Loucy (cell line): Measurements from ENCODE around the gene OPN1MW3.
"Not testable (repeated sequence)": the region's sequence is repeated elsewhere in the genome, so short reads cannot be mapped to it uniquely, and the experiment has no call there.

ENCODE experiments used
- H2AFZ ChIP-seq: fragments of 200-600 bp; sonication (generic); 2 replicates; pipeline ENCODE4 v1.6.0; 2016; ENCODE audit warnings: antibody characterized with exemption, mild to moderate bottlenecking, low read length, moderate library complexity
- H3F3A ChIP-seq: fragments of 200-600 bp; 2 replicates; pipeline ENCODE4 v1.6.0; 2016; ENCODE audit warnings: antibody characterized with exemption, low read depth, mild to moderate bottlenecking
- H3K27me3 ChIP-seq: fragments of 200-600 bp; sonication (generic); 2 replicates; pipeline ENCODE4 v1.6.1; 2014; ENCODE audit warnings: low read length, mild to moderate bottlenecking; ENCODE audit not compliant: insufficient read depth, poor library complexity, severe bottlenecking
- H3K36me3 ChIP-seq: fragments of 200-600 bp; sonication (generic); 2 replicates; pipeline ENCODE4 v1.6.1; 2016; ENCODE audit warnings: low read length; ENCODE audit not compliant: insufficient read depth
- H3K4me1 ChIP-seq: fragments of 200-600 bp; sonication (generic); 2 replicates; pipeline ENCODE4 v1.5.1; 2014; ENCODE audit warnings: low read length, mild to moderate bottlenecking; ENCODE audit not compliant: insufficient read depth, poor library complexity, severe bottlenecking
- H3K4me2 ChIP-seq: fragments of 200-600 bp; sonication (generic); 2 replicates; pipeline ENCODE4 v1.6.0; 2014; ENCODE audit warnings: antibody characterized with exemption, low read length, low read depth, mild to moderate bottlenecking; ENCODE audit not compliant: poor library complexity, severe bottlenecking
- H3K4me3 ChIP-seq: fragments of 200-600 bp; sonication (generic); 2 replicates; pipeline ENCODE4 v1.5.1; 2014; ENCODE audit warnings: low read length, mild to moderate bottlenecking, mixed read lengths; ENCODE audit not compliant: poor library complexity, severe bottlenecking
- H3K79me2 ChIP-seq: fragments of 200-600 bp; sonication (generic); 2 replicates; pipeline ENCODE4 v1.6.1; 2014; ENCODE audit warnings: low read length; ENCODE audit not compliant: insufficient read depth
- H3K9ac ChIP-seq: fragments of 200-600 bp; sonication (generic); 2 replicates; pipeline ENCODE4 v1.6.0; 2014; ENCODE audit warnings: mild to moderate bottlenecking, low read depth, low read length, moderate library complexity; ENCODE audit not compliant: poor library complexity, severe bottlenecking
- H3K9me2 ChIP-seq: fragments of 200-600 bp; sonication (generic); replicated peaks from 2 replicates; pipeline ENCODE4 v1.6.1; 2016; ENCODE audit warnings: low read depth, low read length, mixed read lengths
- H3K9me3 ChIP-seq: fragments of 200-600 bp; sonication (generic); 2 replicates; pipeline ENCODE4 v1.6.1; 2014; ENCODE audit warnings: mild to moderate bottlenecking, antibody characterized with exemption, low read length, low read depth; ENCODE audit not compliant: insufficient read depth
- H4K20me1 ChIP-seq: fragments of 200-600 bp; sonication (generic); 2 replicates; pipeline ENCODE4 v1.6.0; 2014; ENCODE audit warnings: antibody characterized with exemption, low read length, mild to moderate bottlenecking; ENCODE audit not compliant: insufficient read depth, poor library complexity, severe bottlenecking
- EZH2phosphoT487 ChIP-seq: fragments of 200-600 bp; IDR thresholded peaks from 2 replicates; pipeline ENCODE4 v1.6.1; 2018; ENCODE audit warnings: antibody characterized with exemption, mild to moderate bottlenecking, moderate library complexity, borderline replicate concordance
- TF ChIP-seq, protein P1 (sequence below): fragments of 200-600 bp; sonication (generic); conservative IDR thresholded peaks from 2 replicates; pipeline ENCODE4 v1.5.1; 2014; ENCODE audit warnings: mild to moderate bottlenecking, antibody characterized with exemption, low read length

The OPN1MW3 gene

DNA sequence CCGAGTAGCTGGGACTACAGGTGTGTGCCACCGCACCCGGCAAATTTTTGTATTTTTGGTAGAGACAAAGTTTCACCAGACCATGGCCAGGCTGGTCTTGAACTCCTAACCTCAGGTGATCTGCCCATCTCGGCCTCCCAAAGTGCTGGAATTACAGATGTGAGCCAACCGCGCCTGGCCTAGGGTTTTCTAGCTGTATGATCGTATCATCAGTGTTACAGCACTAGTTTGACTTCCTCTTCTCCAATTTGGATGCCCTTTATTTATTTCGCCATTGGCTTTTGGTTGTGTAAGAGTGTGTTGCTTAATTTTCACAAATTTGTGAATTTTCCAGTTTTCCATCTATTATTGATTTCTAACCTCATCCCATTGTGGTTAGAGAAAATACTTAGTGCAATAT lies 43.4 kb downstream of the OPN1MW3 start:
- H3K9me2 ChIP-seq = no peaks in the 10 kb centered on the region
- no peak overlapping the region for H3K4me3 ChIP-seq
- no peaks in the 10 kb centered on the region for H3K79me2 ChIP-seq
- H3K9me3 ChIP-seq = no peaks in the 10 kb centered on the region
- no peaks in the 10 kb centered on the region for H4K20me1 ChIP-seq
- H3K27me3 ChIP-seq = no peaks in the 10 kb centered on the region
- no peak for TF ChIP-seq EZH2phosphoT487
- TF ChIP-seq, protein P1, sequence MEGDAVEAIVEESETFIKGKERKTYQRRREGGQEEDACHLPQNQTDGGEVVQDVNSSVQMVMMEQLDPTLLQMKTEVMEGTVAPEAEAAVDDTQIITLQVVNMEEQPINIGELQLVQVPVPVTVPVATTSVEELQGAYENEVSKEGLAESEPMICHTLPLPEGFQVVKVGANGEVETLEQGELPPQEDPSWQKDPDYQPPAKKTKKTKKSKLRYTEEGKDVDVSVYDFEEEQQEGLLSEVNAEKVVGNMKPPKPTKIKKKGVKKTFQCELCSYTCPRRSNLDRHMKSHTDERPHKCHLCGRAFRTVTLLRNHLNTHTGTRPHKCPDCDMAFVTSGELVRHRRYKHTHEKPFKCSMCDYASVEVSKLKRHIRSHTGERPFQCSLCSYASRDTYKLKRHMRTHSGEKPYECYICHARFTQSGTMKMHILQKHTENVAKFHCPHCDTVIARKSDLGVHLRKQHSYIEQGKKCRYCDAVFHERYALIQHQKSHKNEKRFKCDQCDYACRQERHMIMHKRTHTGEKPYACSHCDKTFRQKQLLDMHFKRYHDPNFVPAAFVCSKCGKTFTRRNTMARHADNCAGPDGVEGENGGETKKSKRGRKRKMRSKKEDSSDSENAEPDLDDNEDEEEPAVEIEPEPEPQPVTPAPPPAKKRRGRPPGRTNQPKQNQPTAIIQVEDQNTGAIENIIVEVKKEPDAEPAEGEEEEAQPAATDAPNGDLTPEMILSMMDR = no peak
- H3K36me3 ChIP-seq = no peaks in the 10 kb centered on the region
- H3K9ac ChIP-seq = no peak overlapping the region
- H2AFZ ChIP-seq = no peak overlapping the region
- H3F3A ChIP-seq = no peaks in the 10 kb centered on the region
- no peaks in the 10 kb centered on the region for H3K4me1 ChIP-seq
- H3K4me2 ChIP-seq = no peak overlapping the region

DNA sequence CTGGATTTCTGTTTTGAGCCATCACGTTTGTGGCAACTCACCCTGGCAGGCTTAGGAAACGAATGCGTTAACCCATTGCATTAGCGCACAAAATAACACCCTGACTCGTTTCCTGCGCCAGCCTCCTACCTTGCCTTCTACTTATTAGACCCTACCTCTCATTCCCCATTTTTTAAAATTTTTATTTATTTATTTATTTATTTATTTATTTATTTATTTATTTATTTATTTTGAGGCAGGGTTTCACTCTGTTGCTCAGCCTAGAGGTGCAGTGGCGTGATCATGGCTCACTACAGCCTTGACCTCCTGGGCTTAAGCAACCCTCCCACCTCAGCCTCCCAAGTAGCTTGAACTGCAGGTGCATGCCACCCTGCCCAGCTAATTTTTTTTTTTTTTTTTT lies 45.6 kb downstream of the OPN1MW3 start:
- H3K4me2 ChIP-seq, H3K9me2 ChIP-seq, H3K9ac ChIP-seq, H4K20me1 ChIP-seq, H3K36me3 ChIP-seq, H3K27me3 ChIP-seq, H3F3A ChIP-seq, H3K4me1 ChIP-seq, H2AFZ ChIP-seq, H3K9me3 ChIP-seq, H3K79me2 ChIP-seq, H3K4me3 ChIP-seq: not testable (repeated sequence)

DNA sequence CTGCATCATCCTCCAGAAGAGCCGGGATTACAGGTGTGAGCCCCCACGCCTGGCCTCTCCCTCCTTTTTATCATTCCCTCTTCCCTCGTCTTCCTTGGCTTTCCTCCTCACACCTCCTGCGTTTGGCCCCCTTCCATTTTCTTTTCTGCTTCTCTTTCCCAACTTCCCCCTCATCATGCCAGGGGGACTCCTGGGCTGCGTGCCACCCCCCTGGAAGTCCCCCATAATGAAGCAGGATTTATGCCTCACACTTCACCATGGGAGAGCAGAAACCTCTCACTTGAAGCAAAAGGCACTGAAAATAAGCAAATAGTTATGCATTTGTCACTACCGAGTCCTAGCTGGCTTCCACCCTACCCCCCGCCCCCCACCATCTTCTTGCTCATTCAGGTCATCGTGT lies 46.1 kb downstream of the OPN1MW3 start:
- no peaks in the 10 kb centered on the region for H3K9me3 ChIP-seq
- H3K9ac ChIP-seq = no peak overlapping the region
- H4K20me1 ChIP-seq = no peaks in the 10 kb centered on the region
- no peak overlapping the region for H3K4me3 ChIP-seq
- H2AFZ ChIP-seq = no peak overlapping the region
- no peaks in the 10 kb centered on the region for H3K27me3 ChIP-seq
- H3K9me2 ChIP-seq = no peaks in the 10 kb centered on the region
- no peaks in the 10 kb centered on the region for H3F3A ChIP-seq
- H3K36me3 ChIP-seq = no peaks in the 10 kb centered on the region
- H3K4me2 ChIP-seq = no peak overlapping the region
- peaks cover 1% of the 10 kb centered on the region for H3K4me1 ChIP-seq
- no peak for TF ChIP-seq EZH2phosphoT487
- TF ChIP-seq, protein P1 = no peak
- H3K79me2 ChIP-seq = no peaks in the 10 kb centered on the region

DNA sequence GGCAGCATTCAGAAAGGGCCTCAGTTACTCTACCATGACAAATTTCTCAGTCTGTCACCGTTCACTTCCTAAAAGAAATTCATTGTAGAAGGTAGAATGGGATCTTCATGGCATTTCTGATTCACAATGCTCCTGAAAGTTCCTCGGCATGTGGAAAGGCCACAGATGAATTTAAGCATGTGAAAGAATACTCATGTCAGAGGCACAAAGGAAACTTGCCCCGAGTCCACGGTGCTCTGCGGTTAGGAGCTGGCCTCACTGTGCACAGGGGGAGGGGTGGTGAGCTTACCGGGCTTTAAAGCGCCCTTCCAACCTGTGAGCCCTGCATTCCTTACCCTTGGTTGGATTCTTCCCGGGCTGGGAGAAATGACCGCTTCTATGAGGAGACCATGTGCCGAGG lies 47.5 kb downstream of the OPN1MW3 start:
- H3K9me2 ChIP-seq = no peaks in the 10 kb centered on the region
- no peak overlapping the region for H2AFZ ChIP-seq
- H3K36me3 ChIP-seq = no peaks in the 10 kb centered on the region
- H3F3A ChIP-seq = no peaks in the 10 kb centered on the region
- peaks cover 4% of the 10 kb centered on the region for H3K4me1 ChIP-seq
- no peak overlapping the region for H3K9ac ChIP-seq
- H3K79me2 ChIP-seq = no peaks in the 10 kb centered on the region
- H3K27me3 ChIP-seq = no peaks in the 10 kb centered on the region
- H3K4me2 ChIP-seq = no peak overlapping the region
- no peak overlapping the region for H3K4me3 ChIP-seq
- no peaks in the 10 kb centered on the region for H3K9me3 ChIP-seq
- no peak for TF ChIP-seq EZH2phosphoT487
- TF ChIP-seq, protein P1 = no peak
- no peaks in the 10 kb centered on the region for H4K20me1 ChIP-seq
